NCI-H2107 treated with DMSO at 0.1 percent for 48 hours (cell line): ENCODE measurements around the gene ESPN.
A peak's percentile ranks its signal among the peaks of the same experiment; 100 is the strongest.
"Not testable (repeated sequence)": the region's sequence is repeated elsewhere in the genome, so short reads cannot be mapped to it uniquely, and the experiment has no call there.

ENCODE experiments used
- DNase-seq: peaks from one replicate; lab custom pipeline; 2025; ENCODE audit not compliant: unreplicated experiment; lab: John Stamatoyannopoulos, UW

ESPN gene

GRCh38 chr1:6447016-6447817 lies 22.6 kb downstream of the ESPN start:
- no peak for DNase-seq

GRCh38 chr1:6447818-6448748 lies 23.5 kb downstream of the ESPN start:
- DNase-seq = peak; percentile 37

GRCh38 chr1:6448749-6449631 lies 24.4 kb downstream of the ESPN start:
- no peak for DNase-seq

- DNase-seq = no peak
These were observed 25.5 kb downstream of the ESPN start for GRCh38 chr1:6450005-6450450.

- DNase-seq = not testable (repeated sequence)
These were observed 25.9 kb downstream of the ESPN start for GRCh38 chr1:6450486-6450885.

GRCh38 chr1:6450943-6451373 lies 26.4 kb downstream of the ESPN start:
- no peak for DNase-seq

- DNase-seq = not testable (repeated sequence)
These were observed 29.6 kb downstream of the ESPN start for GRCh38 chr1:6453895-6454855.

GRCh38 chr1:6454856-6455751 lies 30.5 kb downstream of the ESPN start:
- no peak for DNase-seq

GRCh38 chr1:6455752-6456520 lies 31.4 kb downstream of the ESPN start:
- not testable (repeated sequence) for DNase-seq

- DNase-seq = no peak
These were observed 32.4 kb downstream of the ESPN start for GRCh38 chr1:6456800-6457466.

- no peak for DNase-seq
These were observed 35.3 kb downstream of the ESPN start for GRCh38 chr1:6459850-6460265.

- no peak for DNase-seq
These were observed 35.9 kb downstream of the ESPN start for GRCh38 chr1:6460301-6461050.

- no peak for DNase-seq
These were observed 36.5 kb downstream of the ESPN start for GRCh38 chr1:6461051-6461530.

- no peak for DNase-seq
These were observed 37.2 kb downstream of the ESPN start for GRCh38 chr1:6461538-6462411.

- no peak for DNase-seq
These were observed 38.0 kb downstream of the ESPN start for GRCh38 chr1:6462412-6463119.
